GM12891 (cell line): ENCODE data around the gene ADCY1.

Source experiments
- POLR2A ChIP-seq: IDR thresholded peaks from 2 replicates; pipeline ENCODE4 v1.6.1; 2011; ENCODE audit warnings: low read depth, low read length, control low read depth
- POLR2AphosphoS5 ChIP-seq: IDR thresholded peaks from 2 replicates; pipeline ENCODE4 v1.6.1; 2011; ENCODE audit warnings: low read depth, low read length, control low read depth
- POU2F2 ChIP-seq: IDR thresholded peaks from 2 replicates; pipeline ENCODE4 v1.6.1; 2011; ENCODE audit warnings: low read depth, mild to moderate bottlenecking, control low read depth, low read length, moderate library complexity
- TAF1 ChIP-seq: IDR thresholded peaks from 2 replicates; pipeline ENCODE4 v1.6.1; 2011; ENCODE audit warnings: low read depth, low read length, control low read depth

DNA sequence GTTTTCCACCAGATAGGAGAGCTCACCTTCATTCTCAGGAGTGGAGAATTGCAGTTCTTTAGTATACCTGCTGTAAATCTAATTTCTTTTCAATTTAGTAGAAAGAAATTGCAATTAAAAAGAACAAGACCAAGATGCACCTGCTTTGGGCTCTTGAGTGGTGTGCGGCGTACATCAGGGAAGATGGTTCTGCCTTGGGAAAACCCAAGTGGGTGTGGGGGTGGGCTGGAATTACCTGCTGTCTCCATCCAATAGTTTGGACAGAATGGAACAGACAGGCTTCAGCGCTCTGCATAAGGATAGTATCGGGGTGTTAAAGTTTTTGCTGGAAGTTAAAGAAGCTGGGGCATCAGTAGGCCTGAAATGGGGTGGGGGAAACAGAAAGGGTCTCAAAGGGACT is 7.2 kb upstream of the ADCY1 start:
- TF ChIP-seq POLR2A: no peak
- no peak for TF ChIP-seq TAF1
- no peak for TF ChIP-seq POLR2AphosphoS5
- TF ChIP-seq POU2F2: no peak
